Measurements from ENCODE around the gene FAIM.

- TF ChIP-seq EZH2 (IDR thresholded peaks at IDR 0.05; ENCODE audit: insufficient read depth, poor library complexity, severe bottlenecking), result no peak
- TF ChIP-seq EZH2phosphoT487 (IDR thresholded peaks at IDR 0.05; ENCODE audit: insufficient read depth, low read depth), result no peak
Observed at GRCh38 chr3:138569090-138569489, 39.5 kb upstream of the FAIM start.

Data from GM23248 (cell line).